ENCODE measurements around the gene MAB21L3.

Gene MAB21L3

GRCh38 chr1:116092752-116093489, 18.3 kb upstream of the MAB21L3 start:
- Histone ChIP-seq H3K27me3 (ENCODE audit: control insufficient read depth, insufficient read depth, low read length) (no peaks in the 10 kb centered on the region), H3K9ac (ENCODE audit: low read length) (no peak overlapping the region), H3K4me3 (ENCODE audit: low read length) (no peak overlapping the region), H3K36me3 (ENCODE audit: control insufficient read depth, insufficient read depth, low read length) (no peaks in the 10 kb centered on the region), H3K9me3 (ENCODE audit: control insufficient read depth, low read length) (no peaks in the 10 kb centered on the region), H3K4me1 (ENCODE audit: control insufficient read depth, insufficient read depth, low read length) (peaks cover 26% of the 10 kb centered on the region)

- Histone ChIP-seq H3K36me3 (ENCODE audit: control insufficient read depth, insufficient read depth, low read length) (no peaks in the 10 kb centered on the region), H3K9ac (ENCODE audit: low read length) (no peak overlapping the region), H3K4me1 (ENCODE audit: control insufficient read depth, insufficient read depth, low read length) (peaks cover 26% of the 10 kb centered on the region), H3K4me3 (ENCODE audit: low read length) (no peak overlapping the region), H3K9me3 (ENCODE audit: control insufficient read depth, low read length) (no peaks in the 10 kb centered on the region), H3K27me3 (ENCODE audit: control insufficient read depth, insufficient read depth, low read length) (no peaks in the 10 kb centered on the region)
These were observed 16.2 kb upstream of the MAB21L3 start for GRCh38 chr1:116095027-116095426.

- no peak overlapping the region for H3K4me3 ChIP-seq (ENCODE audit: low read length)
These were observed 15.1 kb upstream of the MAB21L3 start for GRCh38 chr1:116096013-116096618.

GRCh38 chr1:116097626-116098025, 13.6 kb upstream of the MAB21L3 start:
- Histone ChIP-seq H3K4me3 (ENCODE audit: low read length) (no peak overlapping the region), H3K4me1 (ENCODE audit: control insufficient read depth, insufficient read depth, low read length) (peaks cover 11% of the 10 kb centered on the region), H3K36me3 (ENCODE audit: control insufficient read depth, insufficient read depth, low read length) (no peaks in the 10 kb centered on the region), H3K9me3 (ENCODE audit: control insufficient read depth, low read length) (no peaks in the 10 kb centered on the region), H3K27me3 (ENCODE audit: control insufficient read depth, insufficient read depth, low read length) (no peaks in the 10 kb centered on the region), H3K9ac (ENCODE audit: low read length) (no peak overlapping the region)

More at GRCh38 chr1:116096013-116096618, 15.1 kb upstream of the MAB21L3 start:
- H3K9me3 ChIP-seq (ENCODE audit: control insufficient read depth, low read length), result no peaks in the 10 kb centered on the region
- no peaks in the 10 kb centered on the region for H3K27me3 ChIP-seq (ENCODE audit: control insufficient read depth, insufficient read depth, low read length)
- H3K36me3 ChIP-seq (ENCODE audit: control insufficient read depth, insufficient read depth, low read length), result no peaks in the 10 kb centered on the region
- H3K4me1 ChIP-seq (ENCODE audit: control insufficient read depth, insufficient read depth, low read length), result peaks cover 26% of the 10 kb centered on the region
- no peak overlapping the region for H3K9ac ChIP-seq (ENCODE audit: low read length)

- H3K4me3 ChIP-seq (ENCODE audit: low read length), result no peak overlapping the region
- H3K4me1 ChIP-seq (ENCODE audit: control insufficient read depth, insufficient read depth, low read length), result peaks cover 4% of the 10 kb centered on the region
- no peaks in the 10 kb centered on the region for H3K27me3 ChIP-seq (ENCODE audit: control insufficient read depth, insufficient read depth, low read length)
- H3K9ac ChIP-seq (ENCODE audit: low read length), result no peak overlapping the region
- H3K9me3 ChIP-seq (ENCODE audit: control insufficient read depth, low read length), result no peaks in the 10 kb centered on the region
- no peaks in the 10 kb centered on the region for H3K36me3 ChIP-seq (ENCODE audit: control insufficient read depth, insufficient read depth, low read length)
These were observed 11.8 kb upstream of the MAB21L3 start for GRCh38 chr1:116099379-116099778.

- no peak overlapping the region for H3K4me3 ChIP-seq (ENCODE audit: low read length)
These were observed 11.3 kb upstream of the MAB21L3 start for GRCh38 chr1:116099919-116100318.

GRCh38 chr1:116104667-116105066, 6.5 kb upstream of the MAB21L3 start:
- Histone ChIP-seq H3K4me3 (ENCODE audit: low read length) (no peak overlapping the region), H3K4me1 (ENCODE audit: control insufficient read depth, insufficient read depth, low read length) (peaks cover 4% of the 10 kb centered on the region), H3K27me3 (ENCODE audit: control insufficient read depth, insufficient read depth, low read length) (no peaks in the 10 kb centered on the region), H3K36me3 (ENCODE audit: control insufficient read depth, insufficient read depth, low read length) (no peaks in the 10 kb centered on the region), H3K9ac (ENCODE audit: low read length) (no peak overlapping the region), H3K9me3 (ENCODE audit: control insufficient read depth, low read length) (no peaks in the 10 kb centered on the region)

More at GRCh38 chr1:116099919-116100318, 11.3 kb upstream of the MAB21L3 start:
- Histone ChIP-seq H3K4me1 (ENCODE audit: control insufficient read depth, insufficient read depth, low read length) (peaks cover 5% of the 10 kb centered on the region), H3K9me3 (ENCODE audit: control insufficient read depth, low read length) (no peaks in the 10 kb centered on the region), H3K36me3 (ENCODE audit: control insufficient read depth, insufficient read depth, low read length) (no peaks in the 10 kb centered on the region), H3K27me3 (ENCODE audit: control insufficient read depth, insufficient read depth, low read length) (no peaks in the 10 kb centered on the region), H3K9ac (ENCODE audit: low read length) (no peak overlapping the region)

- H3K9me3 ChIP-seq (ENCODE audit: control insufficient read depth, low read length), result no peaks in the 10 kb centered on the region
- H3K9ac ChIP-seq (ENCODE audit: low read length), result no peak overlapping the region
- H3K4me3 ChIP-seq (ENCODE audit: low read length), result no peak overlapping the region
- H3K27me3 ChIP-seq (ENCODE audit: control insufficient read depth, insufficient read depth, low read length), result no peaks in the 10 kb centered on the region
- peaks cover 10% of the 10 kb centered on the region for H3K4me1 ChIP-seq (ENCODE audit: control insufficient read depth, insufficient read depth, low read length)
- no peaks in the 10 kb centered on the region for H3K36me3 ChIP-seq (ENCODE audit: control insufficient read depth, insufficient read depth, low read length)
These were observed 5.2 kb upstream of the MAB21L3 start for GRCh38 chr1:116105996-116106395.

- H3K36me3 ChIP-seq (ENCODE audit: control insufficient read depth, insufficient read depth, low read length), result no peaks in the 10 kb centered on the region
- H3K9me3 ChIP-seq (ENCODE audit: control insufficient read depth, low read length), result no peaks in the 10 kb centered on the region
- H3K4me1 ChIP-seq (ENCODE audit: control insufficient read depth, insufficient read depth, low read length), result peaks cover 10% of the 10 kb centered on the region
- H3K27me3 ChIP-seq (ENCODE audit: control insufficient read depth, insufficient read depth, low read length), result no peaks in the 10 kb centered on the region
- H3K9ac ChIP-seq (ENCODE audit: low read length), result no peak overlapping the region
- H3K4me3 ChIP-seq (ENCODE audit: low read length), result no peak overlapping the region
These were observed 4.6 kb upstream of the MAB21L3 start for GRCh38 chr1:116106646-116107045.

GRCh38 chr1:116107371-116107770, 3.8 kb upstream of the MAB21L3 start:
- Histone ChIP-seq H3K4me1 (ENCODE audit: control insufficient read depth, insufficient read depth, low read length) (peaks cover 10% of the 10 kb centered on the region), H3K9ac (ENCODE audit: low read length) (no peak overlapping the region), H3K9me3 (ENCODE audit: control insufficient read depth, low read length) (no peaks in the 10 kb centered on the region), H3K27me3 (ENCODE audit: control insufficient read depth, insufficient read depth, low read length) (no peaks in the 10 kb centered on the region), H3K4me3 (ENCODE audit: low read length) (no peak overlapping the region), H3K36me3 (ENCODE audit: control insufficient read depth, insufficient read depth, low read length) (no peaks in the 10 kb centered on the region)

- Histone ChIP-seq H3K9me3 (ENCODE audit: control insufficient read depth, low read length) (no peaks in the 10 kb centered on the region), H3K9ac (ENCODE audit: low read length) (no peak overlapping the region), H3K36me3 (ENCODE audit: control insufficient read depth, insufficient read depth, low read length) (no peaks in the 10 kb centered on the region), H3K27me3 (ENCODE audit: control insufficient read depth, insufficient read depth, low read length) (no peaks in the 10 kb centered on the region), H3K4me3 (ENCODE audit: low read length) (no peak overlapping the region), H3K4me1 (ENCODE audit: control insufficient read depth, insufficient read depth, low read length) (peaks cover 6% of the 10 kb centered on the region)
These were observed 374 bp downstream of the MAB21L3 start for GRCh38 chr1:116111524-116112021.

- H3K27me3 ChIP-seq (ENCODE audit: control insufficient read depth, insufficient read depth, low read length), result no peaks in the 10 kb centered on the region
- no peaks in the 10 kb centered on the region for H3K9me3 ChIP-seq (ENCODE audit: control insufficient read depth, low read length)
- H3K9ac ChIP-seq (ENCODE audit: low read length), result no peak overlapping the region
- no peak overlapping the region for H3K4me3 ChIP-seq (ENCODE audit: low read length)
- no peaks in the 10 kb centered on the region for H3K36me3 ChIP-seq (ENCODE audit: control insufficient read depth, insufficient read depth, low read length)
- peaks cover 6% of the 10 kb centered on the region for H3K4me1 ChIP-seq (ENCODE audit: control insufficient read depth, insufficient read depth, low read length)
These were observed 1.4 kb downstream of the MAB21L3 start for GRCh38 chr1:116112388-116113140.
